CD4-positive, CD25-positive, alpha-beta regulatory T cell (primary cell): Measurements from ENCODE around the gene CITED1. TPM values are rescaled to one million over a fixed set of nuclear protein-coding genes. Genes with fewer than 3 reads are reported as not detected.

Experiments used
- ATAC-seq, 2 donors: fragments of 150-1000 bp; cut with Tn5 transposase; one replicate each; pipeline ENCODE4 v1.10.0; 2021; ENCODE audit warnings: low read depth in 2 of 2, moderate number of reproducible peaks in 2 of 2, moderate library complexity in 1 of 2
- DNase-seq, 3 donors: peaks; one replicate each; pipeline versions ENCODE4 v3.0.0 to v3.0.0-alpha.2; 2012 to 2022; ENCODE audit warnings: mixed read lengths in 1 of 3
- H3K27ac ChIP-seq: one replicate; pipeline ENCODE4 v1.7.0; 2013; ENCODE audit warnings: mild to moderate bottlenecking, low read length; ENCODE audit not compliant: insufficient read depth, poor library complexity, severe bottlenecking
- H3K27me3 ChIP-seq: one replicate; pipeline ENCODE4 v1.7.0; 2013; ENCODE audit warnings: low read length; ENCODE audit not compliant: control insufficient read depth, insufficient read depth
- H3K36me3 ChIP-seq: one replicate; pipeline ENCODE4 v1.7.0; 2013; ENCODE audit warnings: mild to moderate bottlenecking, low read length, moderate library complexity; ENCODE audit not compliant: control insufficient read depth, insufficient read depth
- H3K4me1 ChIP-seq: 2 replicates; pipeline ENCODE4 v1.7.0; 2013; ENCODE audit warnings: mild to moderate bottlenecking, low read length; ENCODE audit not compliant: insufficient read depth, control insufficient read depth, poor library complexity, severe bottlenecking
- H3K4me3 ChIP-seq: one replicate; pipeline ENCODE4 v1.7.0; 2013; ENCODE audit warnings: low read depth, mild to moderate bottlenecking, low read length, moderate library complexity
- H3K9me3 ChIP-seq, 2 experiments: 1 replicate in 1 of 2; 2 replicates in 1 of 2; pipeline ENCODE4 v1.7.0; 2013; ENCODE audit warnings: low read length in 2 of 2, mild to moderate bottlenecking in 1 of 2, moderate library complexity in 1 of 2; ENCODE audit not compliant: control insufficient read depth in 2 of 2
- H3K27ac Mint-ChIP-seq, 3 donors: one replicate each; pipeline ENCODE4 v1.8.0; 2020 to 2022; ENCODE audit warnings: mild to moderate bottlenecking in 3 of 3, mixed read lengths in 3 of 3, moderate library complexity in 2 of 3
- H3K27me3 Mint-ChIP-seq: one replicate; pipeline ENCODE4 v1.8.0; 2022; ENCODE audit warnings: mild to moderate bottlenecking, mixed read lengths
- H3K36me3 Mint-ChIP-seq: one replicate; pipeline ENCODE4 v1.8.0; 2020; ENCODE audit warnings: mixed read lengths
- H3K4me1 Mint-ChIP-seq, 4 donors: one replicate each; pipeline ENCODE4 v1.8.0; 2020 to 2022; ENCODE audit warnings: mixed read lengths in 4 of 4, mild to moderate bottlenecking in 1 of 4
- H3K4me3 Mint-ChIP-seq, 4 donors: one replicate each; pipeline ENCODE4 v1.8.0; 2020 to 2022; ENCODE audit warnings: mild to moderate bottlenecking in 4 of 4, mixed read lengths in 4 of 4, moderate library complexity in 3 of 4
- H3K9me3 Mint-ChIP-seq, 7 donors: one replicate each; pipeline ENCODE4 v1.8.0; 2020 to 2022; ENCODE audit warnings: mixed read lengths in 7 of 7, mild to moderate bottlenecking in 3 of 7, moderate library complexity in 2 of 7
- polyA plus RNA-seq, 4 donors: library from polyadenylated mRNA; unstranded; fragments of 300-500 nt; fragmentation: Illumina TruSeq; gene quantifications; one replicate each; pipeline ENCODE4 v1.2.3, GENCODE V29; 2021
- total RNA-seq: library from RNA; stranded (reverse); gene quantifications from one replicate; pipeline ENCODE4 v1.2.3, GENCODE V29; 2022

The CITED1 gene
- total and polyA plus RNA-seq, 5 donors from 2014 or later: 1.4 TPM; not detected in 4

DNA sequence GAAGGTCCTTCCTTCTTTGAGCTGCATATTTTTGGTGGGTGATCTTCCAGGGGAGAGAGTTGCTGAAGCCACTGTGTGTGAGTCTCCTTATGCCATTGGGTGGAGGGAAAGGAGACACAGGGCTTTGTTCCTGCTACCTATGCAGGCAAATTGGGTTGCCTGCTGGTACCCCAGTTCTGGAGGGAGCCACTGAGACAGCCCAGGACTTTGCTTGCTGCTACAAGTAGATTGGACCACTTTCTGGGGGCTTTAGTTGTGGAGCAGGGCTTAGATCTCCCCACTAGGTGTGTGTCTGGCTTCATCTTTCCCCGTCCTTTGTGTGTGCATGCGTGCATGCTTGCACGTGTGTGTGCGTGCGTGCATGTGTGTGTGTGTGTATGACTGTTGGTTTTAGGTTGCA, 10.0 kb downstream of the CITED1 start:
- Histone ChIP-seq H3K4me3 (no peak overlapping the region), H3K27ac (no peak overlapping the region), H3K9me3 (no peaks in the 10 kb centered on the region), H3K27me3 (peaks cover 2% of the 10 kb centered on the region), H3K36me3 (no peaks in the 10 kb centered on the region), H3K4me1 (no peaks in the 10 kb centered on the region)
- ATAC-seq: no peak
- Mint-ChIP-seq H3K27me3 (peaks cover 53% of the 10 kb centered on the region), H3K4me1 (peaks cover 0 to 4% (median 0%) of the 10 kb centered on the region in 4 donors), H3K4me3 (no peak overlapping the region), H3K27ac (no peak overlapping the region), H3K36me3 (no peaks in the 10 kb centered on the region), H3K9me3 (peaks cover 0 to 1% (median 0%) of the 10 kb centered on the region in 7 donors)
- DNase-seq: no peak

DNA sequence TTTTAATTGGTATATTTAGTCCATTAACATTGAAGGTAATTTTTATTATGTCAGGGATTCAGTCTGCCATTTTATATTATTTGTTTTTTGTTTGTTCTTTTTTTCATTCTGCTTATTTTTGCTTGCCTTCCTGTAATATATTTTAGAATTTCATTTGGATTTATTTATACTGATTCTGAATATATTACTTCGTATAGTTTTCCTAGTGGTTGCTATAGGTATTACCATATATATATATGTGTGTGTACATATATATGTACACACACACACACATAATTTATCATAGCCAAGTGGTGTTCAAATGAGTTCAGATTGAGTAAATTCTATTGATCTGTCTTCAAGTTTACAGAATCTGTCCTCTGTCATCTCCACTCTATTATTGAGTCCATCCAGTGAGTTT, 11.2 kb downstream of the CITED1 start:
- H3K36me3 Mint-ChIP-seq: no peaks in the 10 kb centered on the region
- peaks cover 47% of the 10 kb centered on the region for H3K27me3 Mint-ChIP-seq
- no peak overlapping the region for H3K4me3 Mint-ChIP-seq
- no peaks in the 10 kb centered on the region for H3K9me3 ChIP-seq
- peaks cover 0 to 4% (median 0%) of the 10 kb centered on the region in 4 donors for H3K4me1 Mint-ChIP-seq
- H3K36me3 ChIP-seq: no peaks in the 10 kb centered on the region
- H3K9me3 Mint-ChIP-seq: peaks cover 0 to 5% (median 0%) of the 10 kb centered on the region in 7 donors
- no peak overlapping the region for H3K27ac ChIP-seq
- H3K4me1 ChIP-seq: no peaks in the 10 kb centered on the region
- no peak overlapping the region for H3K4me3 ChIP-seq
- ATAC-seq (no peak), DNase-seq (no peak)
- no peak overlapping the region for H3K27ac Mint-ChIP-seq
- peaks cover 6% of the 10 kb centered on the region for H3K27me3 ChIP-seq

DNA sequence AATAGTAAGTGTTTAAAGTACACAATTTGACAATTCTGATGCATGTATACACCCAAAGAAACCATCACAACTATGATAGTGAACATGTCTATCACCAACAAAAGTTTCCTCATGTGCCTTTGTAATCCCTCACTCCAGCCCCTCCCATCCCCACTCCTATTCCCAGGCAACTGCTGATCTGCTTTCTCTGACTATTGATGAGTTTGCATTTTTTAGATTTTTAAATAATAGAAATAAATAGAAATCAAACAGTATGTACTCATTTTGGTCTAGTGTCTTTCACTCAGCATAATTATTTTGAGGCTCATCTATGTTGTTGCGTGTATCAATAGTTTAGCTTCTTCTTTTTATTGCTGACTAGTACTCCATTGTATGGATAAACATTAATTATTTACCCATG, 23.4 kb downstream of the CITED1 start:
- Histone ChIP-seq H3K4me3 (no peak overlapping the region), H3K36me3 (no peaks in the 10 kb centered on the region), H3K4me1 (no peaks in the 10 kb centered on the region), H3K9me3 (no peaks in the 10 kb centered on the region), H3K27me3 (no peaks in the 10 kb centered on the region), H3K27ac (no peak overlapping the region)
- Mint-ChIP-seq H3K27ac (no peak overlapping the region), H3K27me3 (peaks cover 15% of the 10 kb centered on the region), H3K4me1 (peaks cover 0 to 4% (median 0%) of the 10 kb centered on the region in 4 donors), H3K36me3 (no peaks in the 10 kb centered on the region), H3K9me3 (peaks cover 0 to 1% (median 0%) of the 10 kb centered on the region in 7 donors), H3K4me3 (no peak overlapping the region)
- no peak for DNase-seq
- no peak for ATAC-seq

DNA sequence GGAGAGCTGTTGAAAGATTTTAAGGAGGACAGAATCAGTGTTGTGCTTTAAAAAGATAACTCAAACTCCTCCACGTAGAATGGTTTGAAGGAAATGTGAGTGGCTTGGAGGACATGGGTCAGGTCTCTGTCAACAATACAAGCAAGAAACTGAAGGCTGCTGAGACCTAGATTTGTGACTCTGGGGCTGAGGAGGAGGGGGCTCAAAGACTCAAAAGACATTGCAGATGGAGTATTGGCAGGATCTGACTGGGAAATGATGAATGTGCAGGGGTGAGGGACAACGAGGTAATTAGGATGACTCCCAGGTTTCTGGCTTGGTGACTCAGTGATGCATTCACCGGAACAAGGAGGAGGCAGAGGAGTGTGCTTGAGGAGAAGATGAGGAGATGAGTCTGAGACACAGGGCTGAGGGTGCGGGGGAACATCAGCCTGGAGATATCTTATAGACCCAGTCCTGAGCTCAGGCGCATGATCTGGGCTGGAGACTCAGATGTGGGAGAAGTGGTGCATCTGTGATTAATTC, 25.3 kb downstream of the CITED1 start:
- H3K9me3 Mint-ChIP-seq: peaks cover 0 to 1% (median 0%) of the 10 kb centered on the region in 7 donors
- Histone ChIP-seq H3K36me3 (peaks cover 2% of the 10 kb centered on the region), H3K4me3 (no peak overlapping the region), H3K27me3 (no peaks in the 10 kb centered on the region), H3K4me1 (peaks cover 7% of the 10 kb centered on the region), H3K9me3 (no peaks in the 10 kb centered on the region), H3K27ac (no peak overlapping the region)
- ATAC-seq (no peak), DNase-seq (no peak)
- H3K36me3 Mint-ChIP-seq: peaks cover 8% of the 10 kb centered on the region
- H3K4me1 Mint-ChIP-seq: peaks cover 0 to 16% (median 4%) of the 10 kb centered on the region in 4 donors
- peaks cover 17% of the 10 kb centered on the region for H3K27me3 Mint-ChIP-seq
- no peak overlapping the region for H3K4me3 Mint-ChIP-seq
- H3K27ac Mint-ChIP-seq: no peak overlapping the region

DNA sequence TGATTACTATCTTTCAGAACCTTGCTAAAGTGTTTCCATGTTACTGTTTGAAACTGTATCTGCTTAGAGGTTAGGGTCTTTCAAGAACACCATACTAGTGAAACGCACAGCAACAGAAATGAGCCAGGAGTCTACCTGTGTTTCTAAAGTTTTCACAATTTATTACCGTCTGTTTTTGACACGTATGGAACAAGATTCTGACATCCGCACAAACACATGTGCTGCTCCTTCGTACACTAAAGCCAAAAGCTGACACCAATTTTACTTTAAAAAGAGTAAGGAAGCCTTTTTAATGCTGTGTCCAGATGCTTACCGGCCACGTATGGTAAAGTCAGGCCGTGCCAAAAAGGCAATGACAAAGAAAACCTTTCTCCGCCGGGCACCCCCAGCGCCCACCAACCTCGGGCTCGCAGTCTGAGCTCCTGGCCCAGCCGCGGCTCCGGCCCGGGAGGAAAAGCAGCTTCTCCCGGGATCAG, 29.2 kb downstream of the CITED1 start:
- Mint-ChIP-seq H3K9me3 (no peaks in the 10 kb centered on the region), H3K27ac (peak overlapping the region; percentile 69 to 94 (median 92)), H3K4me1 (peaks cover 16 to 54% (median 21%) of the 10 kb centered on the region in 4 donors), H3K4me3 (peak overlapping the region; percentile 89 to 96 (median 92)), H3K36me3 (peaks cover 47% of the 10 kb centered on the region), H3K27me3 (peaks cover 17% of the 10 kb centered on the region)
- Histone ChIP-seq H3K27me3 (no peaks in the 10 kb centered on the region), H3K9me3 (no peaks in the 10 kb centered on the region), H3K27ac (peak overlapping the region; percentile 81), H3K4me1 (peaks cover 25% of the 10 kb centered on the region), H3K4me3 (peak overlapping the region; percentile 88), H3K36me3 (peaks cover 36% of the 10 kb centered on the region)
- DNase-seq (no peak), ATAC-seq (peak in 1 of 2 donors; percentile 1)

GRCh38 chrX:72274526-72274925, 31.2 kb downstream of the CITED1 start:
- Mint-ChIP-seq H3K36me3 (peaks cover 54% of the 10 kb centered on the region), H3K4me1 (peaks cover 16 to 60% (median 24%) of the 10 kb centered on the region in 4 donors), H3K4me3 (peak overlapping the region; percentile 89 to 96 (median 92)), H3K27me3 (peaks cover 5% of the 10 kb centered on the region), H3K9me3 (no peaks in the 10 kb centered on the region), H3K27ac (peak overlapping the region in 2 of 3 donors; percentile 80 to 92)
- H3K4me3 ChIP-seq: peak overlapping the region; percentile 88
- no peaks in the 10 kb centered on the region for H3K9me3 ChIP-seq
- ATAC-seq (no peak), DNase-seq (peak in 1 of 3 donors; percentile 17)
- peak overlapping the region; percentile 37 for H3K27ac ChIP-seq
- peaks cover 25% of the 10 kb centered on the region for H3K4me1 ChIP-seq
- H3K36me3 ChIP-seq: peaks cover 48% of the 10 kb centered on the region
- H3K27me3 ChIP-seq: no peaks in the 10 kb centered on the region

GRCh38 chrX:72273718-72274117, 32.0 kb downstream of the CITED1 start:
- peak in 1 of 3 donors; percentile 16 for DNase-seq
- H3K36me3 Mint-ChIP-seq: peaks cover 61% of the 10 kb centered on the region
- peak overlapping the region; percentile 5 to 96 (median 91) for H3K4me3 Mint-ChIP-seq
- peaks cover 5% of the 10 kb centered on the region for H3K27me3 Mint-ChIP-seq
- H3K9me3 Mint-ChIP-seq: no peaks in the 10 kb centered on the region
- no peak for ATAC-seq
- Histone ChIP-seq H3K9me3 (no peaks in the 10 kb centered on the region), H3K27ac (no peak overlapping the region), H3K4me3 (peak overlapping the region; percentile 88), H3K36me3 (peaks cover 53% of the 10 kb centered on the region), H3K4me1 (peaks cover 25% of the 10 kb centered on the region), H3K27me3 (no peaks in the 10 kb centered on the region)
- H3K27ac Mint-ChIP-seq: peak overlapping the region in 2 of 3 donors; percentile 67 to 92
- H3K4me1 Mint-ChIP-seq: peaks cover 16 to 60% (median 28%) of the 10 kb centered on the region in 4 donors

GRCh38 chrX:72272868-72273267, 32.8 kb downstream of the CITED1 start:
- ATAC-seq: no peak
- H3K4me1 Mint-ChIP-seq: peaks cover 16 to 58% (median 28%) of the 10 kb centered on the region in 4 donors

More at GRCh38 chrX:72272868-72273267, 32.8 kb downstream of the CITED1 start:
- Mint-ChIP-seq H3K4me3 (no peak overlapping the region), H3K27me3 (peaks cover 5% of the 10 kb centered on the region), H3K36me3 (peaks cover 66% of the 10 kb centered on the region), H3K27ac (peak overlapping the region in 2 of 3 donors; percentile 16 to 55), H3K9me3 (no peaks in the 10 kb centered on the region)
- Histone ChIP-seq H3K27me3 (no peaks in the 10 kb centered on the region), H3K4me1 (peaks cover 25% of the 10 kb centered on the region), H3K4me3 (no peak overlapping the region), H3K27ac (no peak overlapping the region), H3K36me3 (peaks cover 55% of the 10 kb centered on the region), H3K9me3 (no peaks in the 10 kb centered on the region)
- no peak for DNase-seq
